Kidney epithelial cell (primary cell): ENCODE measurements around the gene RAI14. TPM values are rescaled to one million over a fixed set of nuclear protein-coding genes. Genes with fewer than 3 reads are reported as not detected.

ENCODE experiments used
- DNase-seq: peaks from one replicate; pipeline ENCODE4 v3.0.0-alpha.2; 2010; ENCODE audit warnings: low read depth
- H3K27me3 ChIP-seq: 2 replicates; pipeline ENCODE4 v1.6.0; 2011; ENCODE audit warnings: low read length; ENCODE audit not compliant: control insufficient read depth, insufficient read depth
- H3K36me3 ChIP-seq: 2 replicates; pipeline ENCODE4 v1.5.1; 2011; ENCODE audit warnings: low read length; ENCODE audit not compliant: control insufficient read depth, insufficient read depth
- H3K4me3 ChIP-seq: 2 replicates; pipeline ENCODE4 v1.5.1; 2011; ENCODE audit warnings: low read depth, mild to moderate bottlenecking, control low read depth, low read length
- CTCF ChIP-seq: IDR thresholded peaks from 2 replicates; pipeline ENCODE4 v1.5.1; 2011; ENCODE audit warnings: mild to moderate bottlenecking, moderate library complexity, low read length, control low read depth, inconsistent platforms; ENCODE audit not compliant: insufficient read depth, poor library complexity, severe bottlenecking
- total RNA-seq: library from RNA; depleted of rRNA; stranded (reverse); fragments of >200 nt; gene quantifications from 2 replicates; pipeline ENCODE4 v1.2.3, GENCODE V29; 2015

Gene RAI14
- total RNA-seq, 1 donor from 2014 or later: 116 TPM

DNA sequence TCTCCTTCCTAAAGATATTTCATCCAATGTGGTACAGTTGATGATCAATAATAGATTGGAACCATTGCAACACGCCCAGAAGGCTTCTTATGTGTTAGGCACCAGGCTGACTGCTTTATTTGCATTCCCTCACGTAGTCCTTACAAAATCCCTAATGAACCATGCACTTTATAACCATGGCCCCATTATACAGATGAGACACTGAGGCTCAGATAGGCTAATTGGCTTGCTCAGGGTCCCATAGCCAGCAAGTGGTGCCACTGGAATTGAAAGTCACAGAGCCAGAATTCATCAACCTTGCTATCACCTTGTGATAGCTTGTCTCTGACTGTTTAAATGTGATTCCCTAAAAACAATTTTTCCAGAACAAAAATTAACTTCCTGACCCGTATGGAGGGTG is 27.8 kb upstream of the RAI14 start:
- H3K4me3 ChIP-seq: no peak overlapping the region
- no peak for DNase-seq
- TF ChIP-seq CTCF: no peak
- H3K27me3 ChIP-seq: no peaks in the 10 kb centered on the region
- no peaks in the 10 kb centered on the region for H3K36me3 ChIP-seq

DNA sequence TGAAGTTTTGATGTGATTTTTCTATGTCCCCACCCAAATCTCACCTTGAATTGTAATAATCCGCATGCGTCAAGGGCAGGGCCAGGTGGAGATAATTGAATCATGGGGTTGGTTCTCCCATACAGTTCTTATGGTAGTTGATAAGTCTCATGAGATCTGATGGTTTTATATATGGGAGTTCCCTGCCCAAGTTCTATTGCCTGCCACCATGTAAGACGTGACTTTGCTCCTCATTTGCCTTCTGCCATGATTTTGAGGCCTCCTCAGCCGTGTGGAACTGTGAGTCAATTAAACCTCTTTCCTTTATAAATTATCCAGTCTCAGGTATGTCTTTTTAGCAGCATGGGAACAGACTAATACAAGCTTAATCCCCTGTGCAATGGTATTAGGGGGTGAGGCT is 25.5 kb upstream of the RAI14 start:
- TF ChIP-seq CTCF: no peak
- no peaks in the 10 kb centered on the region for H3K36me3 ChIP-seq
- no peak overlapping the region for H3K4me3 ChIP-seq
- no peaks in the 10 kb centered on the region for H3K27me3 ChIP-seq
- no peak for DNase-seq

DNA sequence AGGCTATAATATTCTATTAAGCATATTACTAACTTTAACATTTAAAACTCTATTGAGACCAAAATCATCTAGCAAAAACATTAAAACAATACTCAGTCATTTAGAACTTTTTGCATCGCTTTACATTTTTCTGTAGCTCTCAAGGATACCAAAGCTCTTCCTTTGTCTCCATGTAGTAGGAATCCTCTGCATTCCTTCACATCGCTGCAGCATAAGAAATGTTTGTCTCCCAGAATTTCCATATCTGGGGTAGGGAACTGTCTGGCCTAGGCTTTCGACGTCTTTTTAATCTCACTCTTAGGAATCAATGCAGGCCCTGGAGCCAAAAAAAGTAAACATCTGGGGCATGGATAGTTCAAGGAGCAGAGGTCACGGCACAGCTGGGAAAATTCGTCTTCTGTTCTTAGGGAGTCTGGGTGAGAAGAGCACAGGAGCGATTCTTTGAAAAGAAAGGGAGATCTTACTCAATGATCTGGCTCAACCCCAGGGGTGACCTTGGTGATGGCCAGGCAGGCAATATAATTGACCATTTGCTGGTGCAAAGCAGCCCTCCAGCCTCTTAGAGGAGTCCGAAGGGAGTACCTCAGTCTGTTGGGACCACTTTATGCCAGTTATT is 23.2 kb upstream of the RAI14 start:
- Histone ChIP-seq H3K27me3 (no peaks in the 10 kb centered on the region), H3K4me3 (no peak overlapping the region), H3K36me3 (no peaks in the 10 kb centered on the region)
- no peak for TF ChIP-seq CTCF
- DNase-seq: no peak

DNA sequence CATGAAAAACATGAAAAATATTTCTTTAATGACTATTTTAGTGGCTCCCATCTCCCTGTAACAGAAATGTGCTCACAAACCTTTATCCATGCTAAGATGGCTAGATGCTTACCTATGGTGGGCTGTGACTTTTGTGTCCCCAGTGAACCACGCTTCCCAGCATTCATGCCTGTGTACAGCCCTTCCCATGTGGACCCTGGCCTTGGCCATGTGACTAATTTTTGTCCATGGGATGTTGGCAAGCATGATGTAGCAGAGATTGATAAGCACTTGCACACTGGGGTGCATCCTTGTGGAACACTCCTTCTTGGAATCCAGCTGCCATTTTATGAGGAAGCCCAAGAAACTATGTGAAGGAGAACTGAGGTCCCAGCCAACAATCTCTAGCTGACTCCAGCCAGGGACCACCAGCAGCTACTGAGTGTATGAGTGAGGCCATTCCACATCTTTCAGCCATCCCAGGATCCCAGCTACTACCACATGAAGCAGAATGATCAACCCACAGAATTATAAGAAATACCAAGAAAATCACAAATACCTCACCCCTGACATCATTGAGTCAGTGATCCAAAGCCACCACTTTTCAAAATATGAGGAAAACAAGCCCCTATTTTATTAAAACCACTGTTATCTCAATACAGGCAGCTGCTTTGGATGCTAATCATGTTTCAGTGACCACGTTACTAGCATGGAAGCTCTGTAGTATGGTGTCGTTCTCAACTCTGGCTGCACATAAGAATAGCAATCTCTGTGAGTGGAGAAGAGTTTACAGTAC is 16.1 kb upstream of the RAI14 start:
- no peak for TF ChIP-seq CTCF
- H3K4me3 ChIP-seq: no peak overlapping the region
- DNase-seq: no peak
- H3K27me3 ChIP-seq: no peaks in the 10 kb centered on the region
- no peaks in the 10 kb centered on the region for H3K36me3 ChIP-seq

DNA sequence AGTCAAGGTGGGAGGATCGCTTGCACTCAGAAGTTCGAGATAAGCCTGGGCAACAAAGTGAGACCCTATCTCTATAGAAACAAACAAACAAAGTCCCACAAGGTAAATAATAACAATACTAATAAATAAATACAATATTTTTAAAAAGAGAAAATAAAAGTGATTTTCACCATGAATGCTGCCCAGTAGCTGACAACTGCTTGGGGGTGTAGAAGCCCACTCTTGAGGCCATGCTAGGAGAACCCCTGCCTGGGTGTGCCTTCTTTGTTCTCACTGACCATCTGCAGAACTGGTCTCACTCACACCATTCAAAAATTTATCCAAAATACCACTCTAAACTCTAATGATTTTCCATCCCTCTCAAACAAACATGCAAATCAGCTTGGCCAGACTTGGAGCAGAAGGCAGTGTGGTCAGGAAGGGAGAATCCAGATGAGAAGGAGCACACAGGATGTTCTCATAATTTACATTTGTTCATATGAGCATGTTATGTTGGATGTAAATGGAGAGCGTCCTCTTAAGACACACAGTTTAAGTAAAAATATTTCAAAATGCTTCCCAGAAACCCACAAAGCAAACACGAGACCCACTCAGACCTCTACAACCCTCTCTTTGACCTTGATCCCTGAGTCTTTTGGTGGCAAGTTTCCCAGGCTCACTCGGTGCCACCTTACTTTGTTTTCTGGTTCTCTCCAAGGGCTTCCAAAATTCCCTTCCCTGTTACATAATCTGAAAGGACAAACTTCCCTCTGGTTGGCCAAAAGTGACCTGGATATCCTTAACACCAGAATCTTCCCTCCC is 7.9 kb upstream of the RAI14 start:
- H3K27me3 ChIP-seq: no peaks in the 10 kb centered on the region
- DNase-seq: no peak
- H3K4me3 ChIP-seq: no peak overlapping the region
- no peak for TF ChIP-seq CTCF
- H3K36me3 ChIP-seq: no peaks in the 10 kb centered on the region

DNA sequence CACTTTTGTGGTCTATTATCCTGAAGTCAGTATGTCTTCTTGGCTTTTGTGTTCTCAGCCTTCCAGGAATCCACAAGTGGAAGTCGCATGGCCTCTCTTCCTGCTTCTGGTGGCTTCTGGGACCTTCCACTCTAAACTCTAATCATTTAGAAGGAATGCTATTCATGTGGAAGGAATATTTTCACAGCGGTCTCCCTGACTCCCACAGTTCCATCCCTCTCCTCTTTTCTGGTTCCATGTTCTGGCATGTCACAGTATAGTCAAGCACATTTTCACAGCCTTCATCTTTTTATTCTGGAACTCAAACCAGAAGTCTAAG is 7.3 kb upstream of the RAI14 start:
- no peak for TF ChIP-seq CTCF

More for the DNA sequence above, 7.3 kb upstream of the RAI14 start:
- no peak for DNase-seq
- Histone ChIP-seq H3K36me3 (no peaks in the 10 kb centered on the region), H3K27me3 (no peaks in the 10 kb centered on the region), H3K4me3 (no peak overlapping the region)
